T-helper 2 cell treated with Interferon-gamma antibody and Interleukin-4, amounts not matched to agents 100 ng/mL and 5 ng/mL, for 36 hours (primary cell): ENCODE results near the gene PRKACB. TPM values are rescaled to one million over a fixed set of nuclear protein-coding genes. Genes with fewer than 3 reads are reported as not detected.
"Not testable (repeated sequence)": the region's sequence is repeated elsewhere in the genome, so short reads cannot be mapped to it uniquely, and the experiment has no call there.

Source experiments
- intact Hi-C: fragments of 100-400 bp; cut with micrococcal nuclease; formaldehyde crosslinking; loops from one replicate; pipeline ENCODE4 v1.15.1; 2023
- total RNA-seq: library from RNA; stranded (reverse); gene quantifications from 2 replicates; pipeline ENCODE4 v1.2.3, GENCODE V29; 2022

PRKACB gene
- 79.2 and 79.8 TPM in 2 replicates for total RNA-seq

DNA sequence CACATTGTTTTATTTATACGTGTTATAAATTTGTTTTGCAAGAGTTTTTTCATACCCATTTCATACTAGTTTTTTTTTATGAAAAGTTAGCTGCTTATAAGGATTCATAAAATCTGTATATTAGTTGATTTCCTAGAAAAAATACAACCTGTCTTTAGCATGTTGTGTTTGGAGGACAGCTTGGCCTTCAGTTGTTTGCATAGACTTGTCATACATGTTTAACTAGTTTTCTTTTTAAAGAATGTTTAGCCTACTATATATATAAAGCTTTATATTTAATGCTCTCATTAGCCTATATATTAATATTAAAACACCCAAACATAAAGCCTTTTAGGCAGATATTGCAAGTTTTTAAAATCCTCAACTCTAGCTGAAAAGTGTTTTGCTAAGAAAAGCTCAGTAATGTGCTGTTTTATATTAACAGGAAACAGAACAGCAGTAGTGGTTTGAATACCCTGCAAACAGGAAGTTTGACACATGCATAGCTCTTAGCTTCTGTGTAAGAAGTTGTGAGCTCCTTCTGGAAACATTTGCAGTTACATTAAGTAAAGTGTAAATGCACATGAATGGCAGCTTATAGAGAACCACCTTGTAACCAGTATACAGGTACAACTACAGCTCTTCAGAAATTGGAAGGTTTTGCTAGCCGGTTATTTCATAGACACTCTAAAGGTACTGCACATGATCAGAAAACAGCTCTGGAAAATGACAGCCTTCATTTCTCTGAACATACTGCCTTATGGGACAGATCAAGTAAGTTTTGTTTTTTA is at the start of gene PRKACB:
Gene PRKACB (plus strand): TSS at position 476 of the 770 bp plus-strand sequence. CDS start 91 bp downstream, at position 567.
- intact Hi-C loops: loop anchor here (1.0 to 5.0 kb wide), 9 partner anchors 21 to 1113 kb away; partner anchors contain the start of genes C1orf52, CTBS, GNG5 and SPATA1

DNA sequence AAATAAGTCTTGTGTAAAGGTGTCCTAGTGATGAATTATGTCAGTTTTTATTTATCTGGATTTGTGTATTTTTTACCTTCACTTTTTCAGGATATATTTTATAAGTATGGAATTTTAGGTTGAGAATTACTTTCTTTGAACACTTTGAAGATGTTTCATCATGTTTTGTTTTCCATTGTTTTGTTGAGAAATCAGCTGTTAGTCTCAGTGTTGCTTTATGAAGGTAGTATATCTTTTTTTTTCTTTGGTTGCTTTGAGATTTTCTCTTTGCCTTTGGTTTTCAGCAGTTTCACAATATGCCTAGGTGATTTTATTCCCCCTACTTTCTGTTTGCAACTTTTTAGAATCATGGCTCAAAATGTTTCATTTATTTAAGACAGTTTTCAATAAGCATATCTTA is 48.8 kb upstream of the PRKACB start:
- intact Hi-C loops: no loop called here

DNA sequence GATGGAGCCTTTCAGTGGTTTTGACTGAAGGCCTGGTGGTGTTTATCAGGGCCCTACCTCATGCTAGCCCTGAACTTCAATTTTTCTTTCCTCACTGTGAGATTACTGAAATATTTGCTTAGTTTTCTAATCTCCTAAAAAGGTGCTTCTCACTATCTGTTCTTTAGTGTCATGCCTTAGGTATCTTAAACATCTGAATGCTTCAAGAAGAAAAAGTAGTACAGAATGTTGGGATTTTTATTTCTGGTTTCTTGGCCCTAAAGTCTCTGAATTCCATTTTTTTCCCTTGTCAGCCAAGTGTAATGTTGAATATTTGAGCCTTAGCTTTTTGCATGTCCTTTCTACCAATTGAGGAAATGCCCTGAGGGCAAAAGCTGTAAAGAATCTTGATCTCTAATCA is 47.9 kb upstream of the PRKACB start:
- intact Hi-C loops: no loop called here

DNA sequence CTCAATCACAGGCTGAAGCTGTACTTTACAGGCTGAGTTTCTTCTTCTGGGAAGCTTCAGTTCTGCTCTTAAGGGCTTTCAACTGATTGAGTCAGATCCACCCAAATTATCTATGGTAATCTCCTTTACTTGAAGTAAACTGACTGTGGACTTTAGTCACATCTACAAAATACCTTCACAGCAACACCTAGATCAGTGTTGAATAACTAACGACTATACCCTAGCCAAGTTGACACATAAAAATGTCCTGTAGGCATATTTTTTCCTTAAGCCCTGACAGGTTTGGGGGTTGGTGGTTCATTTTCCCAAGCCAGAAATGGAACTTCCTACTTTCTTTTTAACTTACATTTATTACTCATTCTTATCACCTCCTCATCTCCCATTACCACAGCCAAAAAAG is 42.9 kb upstream of the PRKACB start:
- intact Hi-C loops: no loop called here

DNA sequence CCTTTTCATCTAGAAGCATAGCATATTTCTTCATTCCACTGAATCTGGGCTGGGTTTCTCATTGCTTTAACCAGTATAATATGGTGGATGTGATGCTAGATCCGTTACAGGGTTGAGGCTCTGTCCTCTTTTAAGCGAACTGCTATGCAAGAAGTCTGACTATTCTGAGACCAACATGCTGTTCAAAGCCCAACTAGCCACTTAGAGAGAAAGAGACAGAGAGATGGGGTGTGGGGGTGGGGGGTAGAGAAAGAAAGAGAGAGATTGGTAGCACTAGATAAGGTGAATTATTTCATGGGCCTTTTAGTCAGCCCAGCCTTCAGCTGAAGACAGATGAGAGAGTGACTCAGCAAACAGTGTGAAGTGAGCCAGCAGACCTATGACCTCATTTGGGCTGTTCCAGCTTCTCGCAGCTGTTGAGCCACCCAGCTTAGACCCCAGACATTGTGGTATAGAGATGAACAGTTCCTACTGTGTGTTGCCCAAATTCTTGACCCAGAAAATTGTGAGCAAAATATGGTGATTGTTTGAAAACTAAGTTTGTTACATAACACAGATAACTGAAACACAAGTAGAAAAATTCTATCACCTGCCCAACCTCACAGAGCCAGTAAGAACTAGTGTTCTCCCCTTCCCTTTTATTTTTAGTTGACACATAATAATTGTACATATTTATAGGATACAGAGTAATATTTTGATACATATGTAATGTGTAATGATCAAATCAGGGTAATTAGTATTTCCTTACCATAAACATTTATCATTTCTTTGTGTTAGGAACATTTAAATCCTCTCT is 40.7 kb upstream of the PRKACB start:
- intact Hi-C loops: no loop called here

DNA sequence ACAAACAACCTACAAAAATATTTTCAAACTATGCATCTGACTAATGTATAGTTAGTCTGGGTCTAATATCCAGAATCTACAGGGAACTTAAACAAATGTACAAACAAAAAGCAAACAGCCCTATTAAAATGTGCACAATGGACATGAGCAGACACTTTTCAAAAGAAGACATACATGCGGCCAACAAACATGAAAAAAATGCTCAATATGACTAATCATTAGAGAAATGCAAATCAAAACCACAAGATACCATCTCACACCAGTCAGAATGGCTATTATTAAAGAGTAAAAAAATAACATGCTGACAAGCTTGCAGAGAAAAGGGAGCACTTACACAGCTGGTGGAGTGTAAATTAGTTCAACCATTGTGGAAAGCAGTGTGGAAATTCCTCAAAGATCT is 36.5 kb upstream of the PRKACB start:
- intact Hi-C loops: not testable (repeated sequence)

DNA sequence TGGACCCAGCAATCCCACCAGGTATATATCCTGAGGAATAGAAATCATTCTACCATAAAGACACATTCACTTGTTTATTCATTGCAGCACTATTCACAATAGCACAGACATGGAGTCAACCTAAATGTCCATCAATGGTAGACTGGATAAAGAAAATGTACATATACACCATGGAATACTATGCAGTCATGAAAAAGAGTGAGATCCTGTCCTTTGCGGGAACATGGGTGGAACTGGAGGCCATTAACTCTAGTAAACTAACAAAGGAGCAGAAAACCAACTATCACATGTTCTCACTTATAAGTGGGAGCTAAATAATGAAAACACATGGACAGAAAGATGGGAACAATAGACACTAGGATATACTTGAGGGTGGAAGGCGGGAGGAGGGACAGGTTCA is 36.1 kb upstream of the PRKACB start:
- intact Hi-C loops: no loop called here

DNA sequence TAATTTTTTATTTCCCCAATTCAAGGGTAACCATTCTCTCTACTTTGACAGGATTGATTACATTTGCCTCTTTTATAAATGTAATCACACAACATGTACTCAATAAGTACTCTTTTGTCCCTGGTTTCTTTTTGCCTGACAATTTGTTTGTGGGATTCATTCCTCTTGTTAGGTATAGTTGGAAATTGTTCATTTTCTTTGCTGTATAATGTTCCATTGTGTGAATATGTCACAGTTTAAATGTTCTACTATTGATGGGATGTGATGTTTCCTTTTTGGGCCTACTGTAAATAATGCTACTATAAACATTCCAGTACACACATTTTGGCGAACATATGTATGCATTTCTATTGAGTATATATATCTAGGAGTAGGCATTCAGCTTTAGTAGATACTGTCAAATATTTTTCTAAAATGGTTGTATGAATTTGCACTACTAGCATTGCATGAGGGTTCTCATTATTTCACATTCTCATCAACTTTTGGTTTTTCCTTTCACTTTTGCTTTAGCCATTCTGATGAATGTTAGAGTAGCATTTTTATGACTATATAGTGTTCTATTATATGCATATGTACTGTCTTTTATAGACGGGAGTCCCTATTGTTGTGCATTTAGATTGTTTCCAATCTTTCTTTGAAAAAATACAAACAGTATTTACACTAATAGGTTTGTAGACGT is 35.0 kb upstream of the PRKACB start:
- intact Hi-C loops: no loop called here

DNA sequence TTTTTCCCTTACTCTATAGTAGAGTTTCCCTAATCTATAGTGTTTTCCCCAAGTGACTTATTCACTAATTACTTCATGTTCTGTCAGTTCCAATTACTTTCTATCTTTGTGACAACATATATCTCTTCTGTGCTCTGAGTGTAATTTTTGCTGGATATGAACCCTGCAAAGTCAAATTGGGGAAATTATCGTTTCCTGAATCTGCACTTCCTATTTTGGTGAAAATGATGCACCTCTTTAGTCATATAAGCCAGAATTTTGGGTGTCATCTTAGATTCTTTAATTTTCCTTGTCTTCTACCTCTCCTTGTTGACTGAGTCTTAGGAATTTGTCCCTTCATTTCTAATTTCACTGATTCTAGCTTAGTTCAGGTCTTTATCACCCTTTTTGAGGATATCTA is 33.4 kb upstream of the PRKACB start:
- intact Hi-C loops: no loop called here

DNA sequence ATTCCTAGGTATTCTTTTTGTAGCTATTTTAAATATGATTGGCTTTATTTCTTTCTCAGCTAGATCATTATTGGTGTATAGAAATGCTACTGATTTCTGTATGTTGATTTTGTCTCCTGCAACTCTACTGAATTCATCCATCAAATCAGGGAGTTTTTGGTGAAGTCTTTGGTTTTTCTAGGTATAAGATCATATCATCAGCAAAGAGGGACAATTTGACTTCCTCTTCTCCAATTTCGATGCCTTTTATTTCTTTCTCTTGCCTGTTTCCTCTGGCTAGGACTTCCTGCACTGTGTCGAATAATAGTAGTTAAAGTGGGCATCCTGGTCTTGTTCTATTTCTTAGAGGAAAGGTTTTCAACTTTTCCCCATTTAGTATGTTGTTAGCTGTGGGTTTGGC is 27.5 kb upstream of the PRKACB start:
- intact Hi-C loops: no loop called here

DNA sequence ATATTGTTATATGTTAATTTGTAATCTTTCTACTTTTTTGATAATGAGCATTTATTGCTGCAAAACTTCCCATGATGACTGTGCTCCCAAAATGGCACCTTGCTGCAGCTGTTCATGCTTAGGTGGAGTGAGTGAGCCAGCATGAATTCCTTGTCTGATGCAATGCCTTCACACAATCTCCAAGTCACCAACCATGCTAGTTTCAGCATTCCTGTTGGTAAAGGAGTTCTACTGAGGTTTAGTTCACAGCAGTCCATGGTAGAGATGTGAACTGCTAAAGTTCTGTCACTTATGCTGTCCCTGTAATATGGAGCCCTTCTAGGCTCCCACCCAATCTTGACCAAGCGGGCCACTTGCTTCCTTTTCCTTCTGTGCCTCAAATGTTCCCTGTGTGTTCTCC is 26.2 kb upstream of the PRKACB start:
- intact Hi-C loops: no loop called here

DNA sequence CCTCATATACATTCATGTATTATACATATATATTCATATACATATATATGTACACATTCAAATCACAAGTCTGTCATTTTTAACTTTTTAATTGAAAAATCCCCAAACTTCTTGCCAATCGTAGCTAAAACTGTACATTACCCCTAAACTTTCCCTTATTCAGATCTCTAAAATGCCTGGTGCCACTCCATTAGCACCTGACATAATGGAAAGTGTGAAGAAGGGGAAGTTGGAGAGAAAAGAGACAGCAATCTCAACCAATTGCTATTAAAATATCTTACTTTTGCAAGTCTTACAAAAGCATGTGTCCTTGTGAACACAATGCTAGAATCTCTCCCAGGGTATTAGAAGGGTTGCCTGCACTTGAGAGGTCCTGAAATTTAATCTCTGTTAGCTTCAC is 22.7 kb upstream of the PRKACB start:
- intact Hi-C loops: no loop called here

DNA sequence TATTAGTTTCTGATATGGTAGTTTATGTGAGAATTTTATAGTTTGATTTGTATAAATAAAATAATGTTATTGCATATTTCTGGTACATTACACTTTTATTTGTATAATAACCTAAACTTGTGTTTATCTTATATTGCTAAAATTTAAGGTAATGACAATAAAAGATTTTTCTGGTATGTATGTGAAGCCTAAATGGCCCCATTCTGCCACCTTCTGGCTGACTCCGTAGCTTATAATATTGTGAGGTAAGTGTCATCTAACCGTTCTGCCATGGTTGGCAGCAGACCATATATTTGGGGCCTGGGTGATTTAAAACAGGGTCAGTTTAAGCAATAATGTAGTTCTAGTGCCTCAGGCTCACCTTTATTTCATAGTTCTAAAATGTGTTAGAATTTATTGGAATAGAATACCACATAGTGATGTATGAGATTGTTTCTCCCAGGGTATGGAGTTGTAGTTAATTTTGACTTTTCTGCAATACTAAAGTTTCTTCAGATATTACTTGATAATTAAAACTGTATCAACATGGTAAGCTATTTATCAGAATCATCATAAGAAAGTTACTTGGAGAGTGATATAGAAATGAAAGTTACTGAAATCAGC is 21.2 kb upstream of the PRKACB start:
- intact Hi-C loops: loop anchor here (1.0 kb wide), 3 partner anchors 46 to 218 kb away; no protein-coding TSS in a partner anchor

DNA sequence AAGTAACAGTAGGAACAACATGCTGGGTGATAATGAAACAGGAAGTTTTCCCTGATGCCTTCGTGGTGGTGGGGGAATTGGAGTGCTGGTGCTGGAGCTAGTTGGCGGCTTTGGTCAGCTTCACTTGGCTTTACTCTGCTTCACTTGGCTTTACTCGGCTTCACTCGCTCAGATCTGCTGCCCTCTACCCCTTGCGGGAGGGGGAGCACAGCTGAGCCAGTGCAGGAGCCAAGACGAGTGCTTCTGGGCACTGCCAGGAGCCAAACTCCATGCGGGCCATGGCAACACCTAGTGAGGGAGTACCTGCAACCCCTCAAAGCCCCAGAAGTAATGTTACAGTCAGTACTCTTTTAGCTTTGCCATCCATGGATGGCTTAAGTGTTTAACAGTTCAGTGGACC is 10.6 kb upstream of the PRKACB start:
- intact Hi-C loops: no loop called here

DNA sequence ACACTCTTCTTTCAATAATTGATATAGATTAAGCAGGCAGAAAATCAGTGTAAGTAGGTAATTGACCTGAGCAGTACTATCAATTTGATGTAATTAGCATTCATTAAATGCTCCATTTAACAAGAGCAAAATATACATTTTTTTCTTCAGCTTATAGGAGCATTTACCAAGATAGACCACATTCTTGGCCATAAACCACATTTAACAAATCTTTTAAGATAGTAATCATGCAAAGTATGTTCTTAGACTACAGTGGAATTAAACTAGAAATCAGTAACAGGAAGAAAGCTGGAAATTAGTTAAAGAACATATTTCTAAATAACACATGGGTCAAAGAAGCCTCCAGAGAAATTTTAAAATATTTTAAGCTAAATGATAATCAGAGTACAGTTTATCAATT is 8.7 kb upstream of the PRKACB start:
- intact Hi-C loops: no loop called here

DNA sequence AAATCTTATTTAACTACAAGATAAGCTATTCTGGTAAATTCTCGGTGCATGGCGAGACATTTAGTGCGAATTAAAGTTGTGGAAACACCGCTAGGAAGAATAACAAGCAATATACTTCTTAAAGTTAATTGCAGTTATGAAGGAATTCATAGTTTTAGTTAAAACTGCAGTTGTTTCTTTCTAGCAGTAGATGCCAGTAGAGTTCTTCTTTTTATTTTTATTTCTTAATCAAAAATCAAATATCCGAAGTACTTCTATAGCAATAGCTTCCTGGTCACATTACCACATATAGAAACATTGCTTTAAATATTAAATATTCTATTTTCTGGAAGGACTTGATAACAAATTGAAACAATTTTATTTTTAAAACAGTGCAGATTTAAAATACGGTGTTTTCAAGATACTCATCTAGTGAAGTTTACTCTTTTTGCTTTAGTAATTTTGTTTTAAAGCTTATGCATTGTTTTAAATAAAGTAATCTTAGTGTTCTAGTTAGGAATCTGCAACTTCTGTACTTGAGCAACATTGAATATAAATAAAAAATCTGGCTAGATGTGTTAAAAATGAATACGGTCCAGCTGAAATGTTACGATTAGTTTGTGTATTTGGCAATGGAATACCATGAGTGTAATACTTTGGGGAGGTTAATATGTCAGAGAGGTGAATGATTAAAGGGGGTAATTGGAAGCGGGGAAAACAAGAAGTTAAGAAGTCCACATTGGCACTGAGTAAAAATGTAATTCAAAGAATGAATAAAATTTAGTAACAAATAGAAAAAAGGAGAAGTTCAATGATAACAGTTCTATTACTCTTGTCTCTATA is 2.7 kb upstream of the PRKACB start:
- intact Hi-C loops: loop anchor here (1.0 to 5.0 kb wide), 6 partner anchors 479 to 1116 kb away; partner anchors contain the start of gene C1orf52

DNA sequence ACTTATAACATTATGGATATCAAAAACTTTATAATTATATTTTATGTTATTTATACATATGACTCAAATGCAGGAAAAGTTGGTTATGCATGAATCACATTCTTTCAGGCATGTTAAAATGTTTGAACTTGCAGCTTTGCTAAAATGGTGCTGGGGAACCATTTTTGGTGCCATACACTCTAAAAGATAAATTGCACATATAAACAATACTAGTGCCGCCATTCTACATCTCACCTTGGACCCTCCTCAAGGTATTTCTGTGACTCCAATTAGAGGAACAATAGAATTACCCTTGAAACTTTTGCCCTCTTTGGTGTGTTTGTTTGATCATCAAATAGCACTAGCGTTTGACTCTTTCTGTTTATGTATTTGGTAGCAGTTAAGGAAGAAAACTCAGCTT is 997 bp downstream of the PRKACB start:
- intact Hi-C loops: loop anchor here (2.0 kb wide), 5 partner anchors 20 to 546 kb away; partner anchors contain the start of genes CTBS and SSX2IP

DNA sequence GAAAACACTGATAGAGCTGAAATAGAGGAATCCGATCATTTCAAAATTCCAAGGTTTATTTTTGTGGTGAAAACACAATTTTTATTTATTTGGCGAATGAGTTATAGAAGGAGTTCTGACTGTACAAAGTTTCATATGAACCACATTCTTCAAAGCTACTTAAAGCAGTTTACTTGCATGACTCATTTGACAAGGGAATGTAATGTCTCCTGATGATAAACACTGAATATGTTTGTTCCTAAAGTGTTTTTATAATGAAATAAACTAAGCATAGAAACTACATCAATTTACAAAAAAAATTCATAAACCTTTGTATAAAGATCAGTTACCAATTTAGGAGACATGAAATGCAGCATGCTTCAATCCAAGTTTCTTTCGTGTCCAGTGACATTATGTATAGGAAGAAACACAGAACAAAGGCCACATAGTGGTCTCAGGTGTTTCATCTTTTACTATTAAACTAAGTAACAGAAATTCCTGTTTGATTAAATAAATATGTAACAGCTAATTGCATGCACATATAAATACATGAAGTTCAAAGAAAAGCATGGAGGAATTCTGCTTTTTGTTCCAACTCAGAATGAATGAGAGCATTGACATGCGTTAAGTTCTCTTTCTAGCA is 2.5 kb downstream of the PRKACB start:
- intact Hi-C loops: no loop called here

DNA sequence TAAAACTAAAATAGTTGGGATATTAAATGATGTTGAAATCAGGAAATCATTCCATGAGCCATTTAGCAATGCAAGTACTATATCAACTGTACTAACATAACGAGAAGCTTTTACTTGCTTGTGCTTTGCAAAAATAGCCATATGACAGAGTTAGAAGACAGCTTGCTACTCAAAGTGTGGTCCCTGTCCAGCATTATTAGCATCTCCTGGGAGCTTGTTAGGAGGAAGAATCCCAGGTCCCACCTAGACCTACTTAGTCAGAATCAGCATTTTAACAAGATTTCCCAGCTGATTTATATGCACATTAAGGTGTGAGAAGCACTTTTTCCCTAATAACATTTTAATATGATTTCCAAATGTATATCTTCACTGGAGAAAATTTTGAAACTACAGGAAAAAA is 4.7 kb downstream of the PRKACB start:
- intact Hi-C loops: no loop called here

DNA sequence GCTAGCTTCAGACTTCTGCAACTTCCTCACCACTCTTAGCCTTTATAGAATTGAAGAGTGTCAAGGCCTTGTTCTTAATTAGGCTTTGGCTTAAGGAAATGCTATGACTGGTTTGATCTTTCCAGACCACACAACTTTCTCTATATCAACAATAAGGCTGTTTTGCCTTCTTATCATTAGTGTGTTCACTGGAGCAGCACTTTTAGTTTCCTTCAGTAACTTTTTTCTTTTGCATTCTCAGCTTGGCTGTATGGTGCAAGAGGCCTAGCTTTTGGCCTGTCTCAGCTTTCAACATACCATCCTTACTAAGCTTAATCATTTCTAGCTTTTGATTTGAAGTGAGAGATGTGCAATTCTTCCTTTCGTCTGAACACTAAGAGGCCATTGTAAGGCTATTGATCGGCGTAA is 8.6 kb downstream of the PRKACB start:
- intact Hi-C loops: no loop called here
